H1 (cell line): Measurements from ENCODE around the gene ANKRD9. TPM values are rescaled to one million over a fixed set of nuclear protein-coding genes. Genes with fewer than 3 reads are reported as not detected.

Experiments used
- CTCF ChIA-PET: fragments of 300-600 bp; sonication (Branson Sonifier 250); formaldehyde crosslinking; loops from one replicate; lab custom pipeline; 2021; ENCODE audit not compliant: partially characterized antibody; lab: Charles Lee
- POLR2A ChIA-PET: fragments of 300-600 bp; sonication (Branson Sonifier 250); formaldehyde crosslinking; loops from one replicate; lab custom pipeline; 2021; ENCODE audit warnings: inconsistent platforms; ENCODE audit not compliant: partially characterized antibody; lab: Charles Lee
- DNase-seq, 2 experiments: peaks; one replicate each; pipeline versions ENCODE4 v3.0.0 to v3.0.0-alpha.2; 2010 to 2022; ENCODE audit warnings: low spot score in 2 of 2, low read depth in 1 of 2, mixed read lengths in 1 of 2
- FAIRE-seq: peaks from 2 replicates; lab custom pipeline; 2011; peaks lifted over from hg19 to GRCh38; lab: Jason Lieb, UNC
- H2AFZ ChIP-seq: 2 replicates; pipeline ENCODE4 v1.8.1; 2012; ENCODE audit warnings: low read length, inconsistent platforms
- H2AK5ac ChIP-seq: 2 replicates; pipeline ENCODE4 v1.6.1; 2013; ENCODE audit warnings: low read depth, low read length
- H2BK120ac ChIP-seq: replicated peaks from 2 replicates; pipeline ENCODE3; 2013; ENCODE audit warnings: low read depth, low read length, inconsistent platforms
- H2BK12ac ChIP-seq: 2 replicates; pipeline ENCODE4 v1.6.1; 2013; ENCODE audit warnings: low read depth, low read length
- H2BK15ac ChIP-seq: 2 replicates; pipeline ENCODE4 v1.6.1; 2013; ENCODE audit warnings: low read length
- H2BK20ac ChIP-seq: 2 replicates; pipeline ENCODE4 v1.6.1; 2013; ENCODE audit warnings: low read length
- H2BK5ac ChIP-seq: 2 replicates; pipeline ENCODE4 v1.6.1; 2013; ENCODE audit warnings: low read depth, low read length
- H3K14ac ChIP-seq: 2 replicates; pipeline ENCODE4 v1.6.1; 2013; ENCODE audit warnings: inconsistent platforms; ENCODE audit not compliant: insufficient read length
- H3K18ac ChIP-seq: 2 replicates; pipeline ENCODE4 v1.6.1; 2013; ENCODE audit warnings: low read length; ENCODE audit errors: extremely low read depth
- H3K23ac ChIP-seq: 2 replicates; pipeline ENCODE4 v1.6.1; 2013; ENCODE audit warnings: inconsistent platforms; ENCODE audit not compliant: insufficient read length
- H3K23me2 ChIP-seq: 2 replicates; pipeline ENCODE4 v1.6.1; 2013; ENCODE audit warnings: low read depth, low read length
- H3K27ac ChIP-seq: 2 replicates; pipeline ENCODE4 v1.6.1; 2011; ENCODE audit warnings: low read depth, low read length, inconsistent platforms
- H3K27me3 ChIP-seq, 4 experiments: replicated peaks in 1 of 4; 1 replicate in 1 of 4; 2 replicates in 3 of 4; pipeline versions ENCODE4 v1.6.1 to v1.8.1; 2011 to 2013; ENCODE audit warnings: low read length in 3 of 4, mild to moderate bottlenecking in 3 of 4, inconsistent platforms in 2 of 4, mixed read lengths in 2 of 4, moderate library complexity in 1 of 4; ENCODE audit not compliant: control insufficient read depth in 3 of 4, insufficient read depth in 3 of 4; ENCODE audit errors: extremely low read depth in 1 of 4
- H3K36me3 ChIP-seq, 4 experiments: 2 replicates each; pipeline versions ENCODE4 v1.6.1 to v1.8.1; 2011 to 2013; ENCODE audit warnings: mild to moderate bottlenecking in 4 of 4, low read length in 3 of 4, moderate library complexity in 2 of 4, control low read depth in 1 of 4, inconsistent platforms in 1 of 4; ENCODE audit not compliant: insufficient read depth in 4 of 4, control insufficient read depth in 2 of 4
- H3K4ac ChIP-seq: replicated peaks from 2 replicates; pipeline ENCODE3; 2013; ENCODE audit warnings: low read length, low read depth, mixed read lengths, inconsistent platforms; ENCODE audit not compliant: insufficient read length
- H3K4me1 ChIP-seq, 4 experiments: replicated peaks in 1 of 4; 1 replicate in 1 of 4; 2 replicates in 3 of 4; pipeline versions ENCODE4 v1.6.1 to v1.8.1; 2011 to 2013; ENCODE audit warnings: low read length in 3 of 4, inconsistent platforms in 2 of 4, mixed read lengths in 1 of 4; ENCODE audit not compliant: insufficient read depth in 4 of 4, control insufficient read depth in 3 of 4
- H3K4me2 ChIP-seq, 2 experiments: 2 replicates each; pipeline versions ENCODE4 v1.6.1 to v1.8.1; 2011 to 2013; ENCODE audit warnings: low read depth in 2 of 2, low read length in 2 of 2, control low read depth in 1 of 2, inconsistent platforms in 1 of 2, mild to moderate bottlenecking in 1 of 2; ENCODE audit not compliant: insufficient read depth in 1 of 2
- H3K4me3 ChIP-seq, 4 experiments: fragments of 200-600, 300-600 bp in 1 of 4; sonication (generic), shearing (Covaris generic), sonication (Bioruptor Twin) in 1 of 4; 2 replicates each; pipeline versions ENCODE4 v1.5.1 to v1.8.1; 2011 to 2016; ENCODE audit warnings: low read length in 4 of 4, low read depth in 3 of 4, control low read depth in 2 of 4, inconsistent platforms in 2 of 4, mild to moderate bottlenecking in 2 of 4, mixed read lengths in 1 of 4, moderate library complexity in 1 of 4; ENCODE audit not compliant: insufficient read depth in 2 of 4; ENCODE audit errors: extremely low read depth in 1 of 4
- H3K56ac ChIP-seq: replicated peaks from 2 replicates; pipeline ENCODE3; 2013; ENCODE audit warnings: low read depth, mild to moderate bottlenecking, mixed read lengths, low read length, inconsistent platforms; ENCODE audit not compliant: insufficient read length
- H3K79me1 ChIP-seq: 2 replicates; pipeline ENCODE4 v1.6.1; 2013; ENCODE audit warnings: low read depth, low read length, control low read depth
- H3K79me2 ChIP-seq, 2 experiments: 2 replicates each; pipeline versions ENCODE4 v1.6.1 to v1.8.1; 2012 to 2013; ENCODE audit warnings: low read length in 2 of 2, mild to moderate bottlenecking in 2 of 2, inconsistent platforms in 1 of 2; ENCODE audit not compliant: insufficient read depth in 2 of 2, control insufficient read depth in 1 of 2
- H3K9ac ChIP-seq, 4 experiments: replicated peaks in 1 of 4; 1 replicate in 1 of 4; 2 replicates in 3 of 4; pipeline versions ENCODE4 v1.6.1 to v1.8.1; 2011 to 2013; ENCODE audit warnings: low read depth in 3 of 4, low read length in 3 of 4, control low read depth in 2 of 4, mild to moderate bottlenecking in 2 of 4, moderate library complexity in 2 of 4, inconsistent platforms in 1 of 4; ENCODE audit errors: extremely low read depth in 1 of 4
- H3K9me3 ChIP-seq, 2 experiments: 2 replicates each; pipeline versions ENCODE4 v1.6.1 to v1.8.1; 2012 to 2013; ENCODE audit warnings: mild to moderate bottlenecking in 2 of 2, moderate library complexity in 2 of 2, control low read depth in 1 of 2, inconsistent platforms in 1 of 2, low read depth in 1 of 2, low read length in 1 of 2, mixed read lengths in 1 of 2; ENCODE audit not compliant: insufficient read depth in 2 of 2
- H4K20me1 ChIP-seq, 2 experiments: replicated peaks in 1 of 2; 2 replicates each; pipeline versions ENCODE3 to v1.8.1; 2011 to 2013; ENCODE audit warnings: inconsistent platforms in 2 of 2, low read length in 2 of 2, mild to moderate bottlenecking in 1 of 2; ENCODE audit not compliant: insufficient read depth in 2 of 2, control insufficient read depth in 1 of 2
- H4K5ac ChIP-seq: 2 replicates; pipeline ENCODE4 v1.6.1; 2013; ENCODE audit warnings: low read length, low read depth, mixed read lengths, inconsistent platforms; ENCODE audit not compliant: insufficient read length
- H4K8ac ChIP-seq: 2 replicates; pipeline ENCODE4 v1.8.0; 2013; ENCODE audit warnings: mild to moderate bottlenecking, moderate library complexity, low read length, inconsistent platforms; ENCODE audit not compliant: insufficient read depth; ENCODE audit errors: extremely low read depth
- H4K91ac ChIP-seq: replicated peaks from 2 replicates; pipeline ENCODE3; 2013; ENCODE audit warnings: low read length, mixed read lengths, inconsistent platforms; ENCODE audit not compliant: insufficient read length
- JUN ChIP-seq: IDR thresholded peaks from 2 replicates; pipeline ENCODE4 v1.6.1; 2011; ENCODE audit warnings: low read depth, mild to moderate bottlenecking, improper control_type of control experiment, low read length
- MAFK ChIP-seq: IDR thresholded peaks from 2 replicates; pipeline ENCODE4 v1.6.1; 2012; ENCODE audit warnings: low read depth, mild to moderate bottlenecking, improper control_type of control experiment, low read length
- MAX ChIP-seq: IDR thresholded peaks from 2 replicates; pipeline ENCODE4 v1.6.1; 2012; ENCODE audit warnings: inconsistent platforms
- NRF1 ChIP-seq: IDR thresholded peaks from 2 replicates; pipeline ENCODE4 v1.6.1; 2011; ENCODE audit warnings: mild to moderate bottlenecking, low read depth, low read length, improper control_type of control experiment
- RBBP5 ChIP-seq: IDR thresholded peaks from 2 replicates; pipeline ENCODE4 v1.7.1; 2012; ENCODE audit warnings: low read depth, mild to moderate bottlenecking, inconsistent platforms, low read length, moderate library complexity, borderline replicate concordance
- RNF2 ChIP-seq: fragments of 200-900, 300-1000 bp; sonication (generic); IDR thresholded peaks from 2 replicates; pipeline ENCODE4 v1.7.1; 2016; ENCODE audit warnings: borderline replicate concordance, low read depth, mild to moderate bottlenecking, antibody characterized with exemption, low read length; ENCODE audit not compliant: poor library complexity, severe bottlenecking; ENCODE audit errors: missing control alignments
- SIN3A ChIP-seq, 2 experiments: IDR thresholded peaks in 1 of 2; conservative IDR thresholded peaks in 1 of 2; 2 replicates each; pipeline ENCODE4 v1.6.1; 2011 to 2012; ENCODE audit warnings: low read length in 2 of 2, improper control_type of control experiment in 1 of 2, low read depth in 1 of 2, mild to moderate bottlenecking in 1 of 2
- WGBS, 2 experiments: shearing (Covaris generic) in 1 of 2; methylation state at CpG; one replicate each; pipeline versions ENCODE4 v1.1.6 to v1.1.7; 2013 to 2015; ENCODE audit warnings: low lambda C conversion rate in 2 of 2, mixed read lengths in 2 of 2, inconsistent platforms in 1 of 2, low coverage in 1 of 2, missing lambda C conversion rate in 1 of 2; ENCODE audit not compliant: insufficient replicate concordance in 2 of 2, insufficient coverage in 1 of 2, insufficient read length in 1 of 2; ENCODE audit errors: extremely low coverage in 1 of 2, missing lambda C conversion rate in 1 of 2; 5-methylcytosine and 5-hydroxymethylcytosine counted together
- polyA plus RNA-seq, 7 experiments: library from polyadenylated mRNA; depleted of rRNA in 3 of 7; stranded (reverse) in 5 of 7; unstranded in 2 of 7; fragments of >200 nt in 5 of 7; fragments of 200-250 nt in 2 of 7; gene quantifications; 1 replicate in 5 of 7; 2 replicates in 1 of 7; 4 replicates in 1 of 7; pipeline versions ENCODE4 v1.2.1 to v1.2.3, GENCODE V29; 2011 to 2013; ENCODE audit warnings: missing spikeins in 2 of 7, mixed read lengths in 2 of 7
- total RNA-seq: library from RNA; stranded (reverse); fragmentation: NEBNext Ultra II Directional; extraction: Animal tissue kit (Norgen Biotek cat#: 25700); gene quantifications from 2 replicates; pipeline ENCODE4 v1.2.1, GENCODE V29; 2021
- TF ChIP-seq, protein P1 (sequence below), 3 experiments: IDR thresholded peaks; 1 replicate in 2 of 3; 2 replicates in 1 of 3; pipeline versions ENCODE4 v1.5.1 to v1.6.1; 2011; ENCODE audit warnings: low read length in 3 of 3, mild to moderate bottlenecking in 3 of 3, inconsistent platforms in 2 of 3, low read depth in 1 of 3, moderate library complexity in 1 of 3; ENCODE audit not compliant: insufficient read depth in 1 of 3; ENCODE audit errors: control extremely low read depth in 1 of 3

Gene ANKRD9
- total and polyA plus RNA-seq, 2 of the 8 experiments (the other 6 are each of a cell fraction or from before 2014, with no cell fraction given): 37.0 to 41.8 TPM

DNA sequence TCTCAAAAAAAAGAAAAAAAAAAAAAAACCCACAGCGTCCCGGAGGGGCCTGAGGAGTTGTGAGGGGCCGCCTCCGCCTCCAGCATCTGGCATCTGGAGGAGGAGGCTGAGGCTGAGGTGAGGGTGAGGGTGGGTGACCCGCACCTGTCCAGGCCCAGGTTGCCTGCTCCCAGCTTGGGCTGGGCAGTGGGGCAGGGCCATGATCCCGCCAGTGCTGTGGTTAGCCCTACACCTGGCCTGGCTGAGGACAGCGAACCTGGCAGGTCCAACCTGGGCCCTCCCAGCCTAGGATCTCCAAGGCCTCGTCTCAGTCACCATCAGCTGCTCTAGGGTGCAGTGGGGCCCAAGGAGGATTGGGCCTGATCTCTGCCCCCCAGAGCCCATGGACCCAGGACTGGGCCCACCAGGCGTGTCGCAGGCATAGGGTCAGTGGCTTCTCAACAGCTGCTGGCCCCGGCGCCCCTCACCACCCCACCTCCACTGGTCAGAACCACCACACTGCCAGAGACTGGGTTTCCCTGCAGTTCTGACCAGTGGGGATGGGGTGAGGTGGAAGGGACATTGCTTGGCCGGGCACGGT, 46.6 kb upstream of the ANKRD9 start:
- no peak overlapping the region for H3K27ac ChIP-seq

More for the DNA sequence above, 46.6 kb upstream of the ANKRD9 start:
- Histone ChIP-seq H3K4me3 (peak overlapping the region in 1 of 4 experiments; percentile 77; a peak in 2 of 8 replicates), H4K8ac (peak overlapping the region; percentile 45; the same call in 1 of the 2 replicates), H3K56ac (no peak overlapping the region), H3K79me2 (no peaks in the 10 kb centered on the region), H4K20me1 (no peaks in the 10 kb centered on the region), H3K23ac (no peak overlapping the region), H3K79me1 (no peaks in the 10 kb centered on the region), H4K5ac (no peak overlapping the region), H3K4ac (no peak overlapping the region), H2BK5ac (no peak overlapping the region), H2BK120ac (no peak overlapping the region), H3K9ac (no peak overlapping the region), H2BK20ac (no peak overlapping the region), H3K9me3 (no peaks in the 10 kb centered on the region), H2AK5ac (peak overlapping the region; percentile 53; the same call in 1 of the 2 replicates), H2BK15ac (no peak overlapping the region), H4K91ac (no peak overlapping the region), H3K4me1 (peaks cover 0 to 8% (median 5%) of the 10 kb centered on the region in 4 experiments; a peak in 5 of 7 replicates), H3K14ac (no peak overlapping the region), H3K23me2 (peaks cover 6% of the 10 kb centered on the region; the same call in 1 of the 2 replicates), H3K4me2 (no peak overlapping the region), H2BK12ac (peak overlapping the region; percentile 86; the same call in 1 of the 2 replicates), H3K27me3 (no peaks in the 10 kb centered on the region), H3K36me3 (no peaks in the 10 kb centered on the region), H3K18ac (no peak overlapping the region; the same call in 1 of the 2 replicates), H2AFZ (no peak overlapping the region)
- DNase-seq (no peak), FAIRE-seq (no peak)
- CTCF ChIA-PET: interaction anchor here (0.9 to 1.2 kb wide), 4 partner anchors 9 to 24 kb away, joined by 3 read pairs; no protein-coding TSS in a partner anchor
- 93% methylated on average over 14 of the region's 14 CpGs; no CpG with 5 or more reads in 1 of the 2 experiments for WGBS, 2 experiments
- POLR2A ChIA-PET: interaction anchor here (0.6 to 4.7 kb wide), 15 partner anchors 13 to 697 kb away, joined by 3 to 50 read pairs (median 4); partner anchors contain the start of gene RCOR1
- TF ChIP-seq, protein P1, sequence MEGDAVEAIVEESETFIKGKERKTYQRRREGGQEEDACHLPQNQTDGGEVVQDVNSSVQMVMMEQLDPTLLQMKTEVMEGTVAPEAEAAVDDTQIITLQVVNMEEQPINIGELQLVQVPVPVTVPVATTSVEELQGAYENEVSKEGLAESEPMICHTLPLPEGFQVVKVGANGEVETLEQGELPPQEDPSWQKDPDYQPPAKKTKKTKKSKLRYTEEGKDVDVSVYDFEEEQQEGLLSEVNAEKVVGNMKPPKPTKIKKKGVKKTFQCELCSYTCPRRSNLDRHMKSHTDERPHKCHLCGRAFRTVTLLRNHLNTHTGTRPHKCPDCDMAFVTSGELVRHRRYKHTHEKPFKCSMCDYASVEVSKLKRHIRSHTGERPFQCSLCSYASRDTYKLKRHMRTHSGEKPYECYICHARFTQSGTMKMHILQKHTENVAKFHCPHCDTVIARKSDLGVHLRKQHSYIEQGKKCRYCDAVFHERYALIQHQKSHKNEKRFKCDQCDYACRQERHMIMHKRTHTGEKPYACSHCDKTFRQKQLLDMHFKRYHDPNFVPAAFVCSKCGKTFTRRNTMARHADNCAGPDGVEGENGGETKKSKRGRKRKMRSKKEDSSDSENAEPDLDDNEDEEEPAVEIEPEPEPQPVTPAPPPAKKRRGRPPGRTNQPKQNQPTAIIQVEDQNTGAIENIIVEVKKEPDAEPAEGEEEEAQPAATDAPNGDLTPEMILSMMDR (IDR thresholded peaks at IDR 0.05; ENCODE audit: control extremely low read depth in 1 of 3, insufficient read depth in 1 of 3, low read depth in 1 of 3, low read length in 3 of 3): no peak
- TF ChIP-seq RNF2 (no peak), MAFK (no peak), RBBP5 (no peak), SIN3A (conservative IDR thresholded peaks at IDR 0.05 in 1 of 2, IDR thresholded peaks at IDR 0.05 in 1 of 2; ENCODE audit: low read depth in 1 of 2, low read length in 2 of 2) (no peak), MAX (no peak), NRF1 (no peak), JUN (no peak)
